Activated naive CD4-positive, alpha-beta T cell treated with anti-CD3 and anti-CD28 coated beads, Interleukin-2, amount 50 U/mL, for 24 hours (primary cell): ENCODE data around the gene FAM118A.
"Not testable (repeated sequence)": the region's sequence is repeated elsewhere in the genome, so short reads cannot be mapped to it uniquely, and the experiment has no call there.

Source experiments
- H3K27ac Mint-ChIP-seq: one replicate; pipeline ENCODE4 v1.8.0; 2021; ENCODE audit warnings: mild to moderate bottlenecking, mixed read lengths
- H3K27me3 Mint-ChIP-seq: one replicate; pipeline ENCODE4 v1.8.0; 2021; ENCODE audit warnings: mixed read lengths
- H3K36me3 Mint-ChIP-seq: one replicate; pipeline ENCODE4 v1.8.0; 2021; ENCODE audit warnings: mixed read lengths
- H3K4me1 Mint-ChIP-seq: one replicate; pipeline ENCODE4 v1.8.0; 2021; ENCODE audit warnings: mixed read lengths
- H3K4me3 Mint-ChIP-seq: one replicate; pipeline ENCODE4 v1.8.0; 2021; ENCODE audit warnings: mild to moderate bottlenecking, mixed read lengths
- H3K9me3 Mint-ChIP-seq: one replicate; pipeline ENCODE4 v1.8.0; 2021; ENCODE audit warnings: mixed read lengths

FAM118A gene

GRCh38 chr22:45309422-45310227, at the start of gene FAM118A:
Gene FAM118A, plus strand, starts transcription at chr22:45309934. Its CDS starts 12,446 bp downstream, at chr22:45322380.
- peaks cover 49% of the 10 kb centered on the region for H3K4me1 Mint-ChIP-seq
- peaks cover 9% of the 10 kb centered on the region for H3K36me3 Mint-ChIP-seq
- H3K27ac Mint-ChIP-seq, result peak within 1 kb of the TSS; percentile 88
- H3K9me3 Mint-ChIP-seq, result no peaks in the 10 kb centered on the region
- H3K4me3 Mint-ChIP-seq, result peak within 1 kb of the TSS; percentile 94
- no peaks in the 10 kb centered on the region for H3K27me3 Mint-ChIP-seq

DNA sequence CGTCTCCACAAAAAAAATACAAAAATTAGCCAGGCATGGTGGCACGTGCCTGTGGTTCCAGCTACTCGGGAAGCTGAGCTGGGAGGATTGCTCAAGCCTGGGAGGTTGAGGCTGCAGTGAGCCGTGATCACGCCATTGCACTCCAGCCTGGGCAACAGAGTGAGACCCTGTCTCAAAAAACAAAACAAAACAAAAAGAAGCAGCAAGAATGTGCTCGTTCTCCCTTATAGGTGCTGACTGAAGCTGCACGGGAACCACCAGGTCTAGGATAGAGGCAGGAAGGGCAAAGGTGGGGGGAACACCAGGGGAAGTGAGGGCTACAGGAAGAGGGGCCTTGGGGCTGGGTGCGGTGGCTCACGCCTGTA, 49.4 kb upstream of the FAM118A start:
- not testable (repeated sequence) for H3K9me3 Mint-ChIP-seq, H3K27ac Mint-ChIP-seq, H3K36me3 Mint-ChIP-seq, H3K4me3 Mint-ChIP-seq, H3K4me1 Mint-ChIP-seq, H3K27me3 Mint-ChIP-seq

DNA sequence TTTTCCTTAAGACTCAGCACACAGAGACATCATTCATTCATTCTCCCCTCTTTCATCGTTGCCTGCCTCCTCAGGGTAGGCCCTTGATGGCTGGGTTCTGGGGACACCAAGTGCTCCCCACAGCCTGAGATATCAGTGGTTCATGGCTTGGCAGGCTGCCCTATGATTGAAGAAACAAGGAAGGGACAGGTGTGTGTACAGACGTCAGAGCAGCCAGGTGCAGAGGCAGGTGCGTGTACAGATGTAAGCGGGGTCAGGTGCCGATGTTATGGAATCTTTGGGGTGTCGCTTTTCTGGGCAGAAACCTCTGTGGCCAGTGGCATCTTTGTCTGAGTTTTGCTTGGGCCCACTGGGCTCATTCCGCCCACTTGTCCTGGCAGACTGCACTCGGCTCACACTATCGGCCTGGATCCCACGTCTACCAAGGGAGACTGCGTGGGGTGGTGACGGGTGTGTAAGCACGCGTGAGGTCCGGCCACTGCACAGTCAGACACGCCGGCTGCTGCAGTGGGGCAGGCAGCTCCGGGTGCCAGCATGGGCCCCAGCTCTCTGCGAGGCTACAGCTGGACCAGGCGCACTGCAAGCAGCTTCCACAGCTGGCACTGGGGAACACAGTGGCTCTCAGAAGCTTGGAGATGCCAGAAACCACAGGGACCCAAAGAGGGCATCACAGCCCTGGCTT, 48.2 kb upstream of the FAM118A start:
- no peaks in the 10 kb centered on the region for H3K36me3 Mint-ChIP-seq
- H3K4me1 Mint-ChIP-seq, result no peaks in the 10 kb centered on the region
- no peak overlapping the region for H3K27ac Mint-ChIP-seq
- H3K27me3 Mint-ChIP-seq, result no peaks in the 10 kb centered on the region
- no peak overlapping the region for H3K4me3 Mint-ChIP-seq
- H3K9me3 Mint-ChIP-seq, result no peaks in the 10 kb centered on the region

- Mint-ChIP-seq H3K9me3 (no peaks in the 10 kb centered on the region), H3K27me3 (no peaks in the 10 kb centered on the region), H3K36me3 (no peaks in the 10 kb centered on the region), H3K27ac (no peak overlapping the region), H3K4me3 (no peak overlapping the region), H3K4me1 (no peaks in the 10 kb centered on the region)
These were observed 47.4 kb upstream of the FAM118A start for GRCh38 chr22:45262195-45262930.

GRCh38 chr22:45262931-45263462, 46.7 kb upstream of the FAM118A start:
- H3K27ac Mint-ChIP-seq, result no peak overlapping the region
- no peak overlapping the region for H3K4me3 Mint-ChIP-seq
- H3K9me3 Mint-ChIP-seq, result no peaks in the 10 kb centered on the region
- H3K4me1 Mint-ChIP-seq, result no peaks in the 10 kb centered on the region
- no peaks in the 10 kb centered on the region for H3K36me3 Mint-ChIP-seq
- H3K27me3 Mint-ChIP-seq, result no peaks in the 10 kb centered on the region

DNA sequence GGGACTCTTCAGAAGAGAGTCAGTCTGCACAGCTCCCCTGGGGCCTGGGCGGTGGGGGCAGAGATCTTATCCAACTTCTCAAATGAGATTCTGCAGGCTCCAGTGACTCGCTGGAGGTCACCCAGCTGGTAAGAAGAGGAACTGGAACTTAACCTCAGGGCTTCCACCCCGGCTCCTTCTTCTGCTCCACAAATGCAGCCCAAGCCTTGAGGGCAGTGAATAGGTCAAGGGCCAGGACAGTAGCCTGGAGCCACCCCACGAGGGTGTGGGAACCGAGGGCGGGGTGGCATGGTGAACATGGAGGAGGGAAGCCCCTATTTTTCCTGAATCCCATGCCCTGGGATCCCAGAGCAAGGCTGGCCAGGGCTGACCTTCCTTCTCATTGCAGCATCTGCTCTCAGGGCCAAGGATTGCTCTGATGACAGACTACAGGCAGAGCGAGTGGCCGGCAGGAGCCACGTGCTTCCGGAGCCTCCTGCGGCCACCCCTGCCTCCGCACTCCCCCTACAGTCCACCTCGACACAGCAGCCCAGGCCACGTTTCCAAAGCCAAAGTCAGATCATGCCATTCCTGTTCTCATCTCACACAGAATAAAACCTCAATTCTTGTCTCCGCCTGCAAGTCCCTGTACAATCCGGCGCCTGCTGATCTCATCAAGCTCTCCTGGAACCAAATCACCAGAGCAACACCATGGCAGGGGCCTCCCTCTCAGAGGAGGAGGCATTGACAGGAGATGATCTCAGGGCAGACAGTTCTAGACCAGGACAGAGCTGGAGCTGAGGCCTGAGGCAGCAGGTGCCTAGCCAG, 46.1 kb upstream of the FAM118A start:
- H3K4me3 Mint-ChIP-seq, result no peak overlapping the region
- no peaks in the 10 kb centered on the region for H3K36me3 Mint-ChIP-seq
- no peaks in the 10 kb centered on the region for H3K9me3 Mint-ChIP-seq
- H3K4me1 Mint-ChIP-seq, result peaks cover 1% of the 10 kb centered on the region
- H3K27ac Mint-ChIP-seq, result no peak overlapping the region
- H3K27me3 Mint-ChIP-seq, result no peaks in the 10 kb centered on the region

DNA sequence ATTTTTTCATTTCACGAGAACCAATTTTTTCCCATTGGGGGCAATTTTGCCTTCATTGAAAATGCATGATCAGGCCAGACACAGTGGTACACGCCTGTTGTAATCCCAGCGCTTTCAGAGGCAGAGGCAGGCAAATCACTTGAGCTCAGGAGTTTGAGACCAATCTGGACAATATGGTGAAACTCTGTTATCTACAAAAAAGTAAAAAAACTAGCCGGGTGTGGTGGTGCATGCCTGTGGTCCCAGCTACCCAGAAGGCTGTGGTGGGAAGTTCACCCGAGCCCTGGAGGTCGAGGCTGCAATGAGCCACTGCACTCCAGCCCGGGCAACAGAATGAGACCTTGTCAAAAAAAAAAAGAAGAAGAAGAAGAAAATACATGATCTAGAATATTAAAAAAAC, 44.2 kb upstream of the FAM118A start:
- H3K4me1 Mint-ChIP-seq, result peaks cover 13% of the 10 kb centered on the region
- H3K4me3 Mint-ChIP-seq, result no peak overlapping the region
- no peaks in the 10 kb centered on the region for H3K27me3 Mint-ChIP-seq
- no peaks in the 10 kb centered on the region for H3K9me3 Mint-ChIP-seq
- H3K36me3 Mint-ChIP-seq, result no peaks in the 10 kb centered on the region
- H3K27ac Mint-ChIP-seq, result peak overlapping the region; percentile 41

DNA sequence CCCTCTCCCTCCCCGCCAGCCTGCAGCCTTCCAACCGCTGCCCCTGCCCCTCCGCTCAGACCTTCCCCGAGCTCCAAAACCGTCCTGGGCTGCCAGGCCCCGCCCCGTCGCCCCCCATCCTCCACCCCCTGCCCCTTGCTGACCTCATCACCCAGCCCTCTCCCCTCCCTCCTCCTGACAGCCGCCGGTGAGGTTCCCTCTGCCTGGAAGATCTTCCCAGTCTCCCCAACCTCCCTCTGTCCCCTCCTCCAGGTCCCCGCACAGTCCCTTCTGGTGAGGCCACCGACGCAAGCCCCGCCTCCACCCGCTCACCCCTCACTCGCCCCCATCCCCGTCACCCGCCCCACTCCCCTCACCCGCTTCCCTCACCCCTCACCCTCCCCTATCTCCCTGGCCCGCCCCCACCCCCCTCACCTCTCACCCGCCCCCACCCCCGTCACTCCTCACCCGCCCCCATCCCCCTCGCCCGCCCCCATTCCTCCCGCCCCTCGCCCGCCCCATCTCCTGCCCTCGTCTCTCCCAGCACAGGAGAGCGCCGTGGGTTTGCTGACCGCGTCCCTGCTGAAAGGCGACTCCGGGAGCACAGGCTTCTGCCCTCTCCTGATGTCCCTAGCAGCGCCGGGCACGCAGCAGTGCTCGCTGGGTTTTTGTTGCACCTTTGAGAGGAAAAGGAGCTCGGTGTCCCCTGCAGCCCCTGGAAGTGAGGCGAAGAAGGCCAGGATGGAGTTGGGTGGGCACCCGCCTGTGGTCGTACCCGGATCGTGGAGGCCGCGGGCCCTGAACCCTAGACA, 41.4 kb upstream of the FAM118A start:
- Mint-ChIP-seq H3K4me3 (peak overlapping the region; percentile 83), H3K4me1 (peaks cover 13% of the 10 kb centered on the region), H3K27ac (peak overlapping the region; percentile 41), H3K27me3 (no peaks in the 10 kb centered on the region), H3K9me3 (no peaks in the 10 kb centered on the region), H3K36me3 (no peaks in the 10 kb centered on the region)

DNA sequence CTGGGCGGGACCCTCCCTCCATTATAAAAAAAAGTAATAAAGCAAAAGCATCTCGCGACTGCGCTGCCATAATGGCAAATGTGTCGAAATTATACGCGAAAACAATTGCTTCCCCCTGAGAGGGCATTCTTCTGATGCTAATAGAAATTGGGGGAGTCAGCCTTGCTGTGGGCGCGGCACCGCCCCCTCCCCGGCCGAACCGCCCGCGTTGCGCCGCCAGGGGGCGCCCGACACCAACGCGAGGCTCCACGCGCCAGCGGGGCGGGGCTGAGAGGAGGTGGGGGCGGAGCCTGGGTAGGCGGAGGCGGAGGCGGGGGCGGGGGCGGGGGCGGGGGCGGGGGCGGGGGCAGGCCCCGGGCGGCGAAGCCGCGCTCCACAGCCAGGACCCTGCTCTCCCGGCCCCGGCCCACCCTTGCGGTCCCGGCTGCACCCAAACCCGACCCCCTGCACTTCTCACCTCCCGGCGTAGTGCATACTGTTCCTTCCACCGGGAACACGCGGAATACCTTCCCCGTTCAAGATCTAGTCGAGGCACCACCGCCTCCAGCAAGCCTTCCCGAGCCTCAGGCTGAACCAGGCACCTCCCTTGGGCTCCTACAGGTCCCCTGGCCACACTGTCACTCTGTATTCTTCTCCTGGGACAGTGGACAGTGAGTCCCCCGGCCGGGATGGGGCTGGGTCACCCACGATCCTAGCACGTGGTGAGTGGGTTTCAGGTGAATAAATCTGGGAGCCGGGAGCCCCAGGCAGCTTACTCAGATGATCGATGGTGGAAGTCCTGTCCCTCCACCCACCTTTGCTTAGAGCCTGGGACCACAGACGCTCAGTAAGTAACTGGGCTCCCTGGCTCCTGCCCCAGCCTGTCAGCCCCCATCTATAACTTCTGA, 40.5 kb upstream of the FAM118A start:
- Mint-ChIP-seq H3K4me1 (peaks cover 13% of the 10 kb centered on the region), H3K4me3 (peak overlapping the region; percentile 83), H3K27ac (peak overlapping the region; percentile 94), H3K9me3 (no peaks in the 10 kb centered on the region), H3K36me3 (no peaks in the 10 kb centered on the region), H3K27me3 (no peaks in the 10 kb centered on the region)

GRCh38 chr22:45270095-45271020, 39.4 kb upstream of the FAM118A start:
- no peaks in the 10 kb centered on the region for H3K27me3 Mint-ChIP-seq
- H3K36me3 Mint-ChIP-seq, result no peaks in the 10 kb centered on the region
- H3K9me3 Mint-ChIP-seq, result no peaks in the 10 kb centered on the region
- peak overlapping the region; percentile 36 for H3K27ac Mint-ChIP-seq
- peak overlapping the region; percentile 79 for H3K4me3 Mint-ChIP-seq
- H3K4me1 Mint-ChIP-seq, result peaks cover 13% of the 10 kb centered on the region

DNA sequence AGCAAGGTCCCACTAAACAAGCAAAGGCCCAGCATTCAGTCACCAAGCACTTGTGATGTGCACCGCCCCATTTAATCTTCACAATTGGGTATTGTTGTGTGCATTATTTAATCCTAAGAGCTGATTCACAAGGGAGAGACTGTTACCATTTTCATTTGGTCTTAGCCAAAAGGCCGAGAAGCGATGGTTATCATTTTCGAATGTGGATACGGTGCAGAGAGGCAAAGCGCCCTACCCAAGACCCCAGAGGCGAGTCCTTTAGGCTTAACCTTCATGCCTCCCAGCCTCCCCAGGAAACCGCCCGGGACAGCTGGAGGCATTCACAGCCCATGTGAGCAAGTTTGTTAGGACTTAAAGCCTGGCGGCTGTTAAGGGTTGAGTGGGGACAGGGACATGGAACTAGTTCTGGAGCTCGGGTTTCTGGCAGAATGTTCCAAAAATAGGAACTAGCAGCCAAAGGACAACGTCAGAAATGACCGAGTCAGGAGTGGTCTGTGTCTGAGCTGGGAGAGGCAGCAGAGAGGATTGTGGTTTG, 38.0 kb upstream of the FAM118A start:
- Mint-ChIP-seq H3K4me3 (no peak overlapping the region), H3K4me1 (peaks cover 13% of the 10 kb centered on the region), H3K36me3 (no peaks in the 10 kb centered on the region)

GRCh38 chr22:45272498-45272897, 37.2 kb upstream of the FAM118A start:
- H3K27ac Mint-ChIP-seq, result no peak overlapping the region

More for the DNA sequence above, 38.0 kb upstream of the FAM118A start:
- H3K9me3 Mint-ChIP-seq, result no peaks in the 10 kb centered on the region
- H3K27ac Mint-ChIP-seq, result no peak overlapping the region
- H3K27me3 Mint-ChIP-seq, result no peaks in the 10 kb centered on the region

More at GRCh38 chr22:45272498-45272897, 37.2 kb upstream of the FAM118A start:
- Mint-ChIP-seq H3K4me3 (no peak overlapping the region), H3K36me3 (no peaks in the 10 kb centered on the region), H3K4me1 (peaks cover 13% of the 10 kb centered on the region), H3K27me3 (no peaks in the 10 kb centered on the region), H3K9me3 (no peaks in the 10 kb centered on the region)
